HepG2 (cell line): ENCODE data around the gene CDX1. TPM values are rescaled to one million over a fixed set of nuclear protein-coding genes. Genes with fewer than 3 reads are reported as not detected.
"Not testable (repeated sequence)": the region's sequence is repeated elsewhere in the genome, so short reads cannot be mapped to it uniquely, and the experiment has no call there.

ENCODE experiments used
- ATAC-seq: fragments of 200-7000 bp; cut with Tn5 transposase; 3 replicates; pipeline ENCODE4 v1.9.1; 2020; ENCODE audit warnings: mild to moderate bottlenecking, moderate library complexity
- BruUV-seq: library from RNA; stranded (reverse); fragments of 400-500 nt; replicated peaks from 2 replicates; lab custom pipeline; 2021; lab: Mats Ljungman, UMichigan
- CTCF ChIA-PET: fragments of 300-600 bp; formaldehyde crosslinking; extraction: SDS; loops from one replicate; lab custom pipeline; 2021; ENCODE audit warnings: low total read pairs, inconsistent platforms, low intra/inter-chr PET ratio; lab: Yijun Ruan, JAX
- POLR2A ChIA-PET: fragments of 350-600 bp; sonication (Branson Sonifier 250); formaldehyde crosslinking; loops from one replicate; lab custom pipeline; 2020; ENCODE audit warnings: antibody characterized with exemption, inconsistent platforms; lab: Yijun Ruan, JAX
- DNase-seq: peaks from one replicate; pipeline ENCODE4 v3.0.0-alpha.2; 2015; ENCODE audit warnings: low spot score
- FAIRE-seq: peaks from 3 replicates; lab custom pipeline; 2011; peaks lifted over from hg19 to GRCh38; lab: Jason Lieb, UNC
- H2AFZ ChIP-seq: one replicate; pipeline ENCODE4 v1.6.1; 2011; ENCODE audit warnings: low read length, inconsistent platforms
- H3K27ac ChIP-seq: fragments of 300-600 bp; 3 replicates; pipeline ENCODE4 v1.8.0; 2011; ENCODE audit warnings: mixed run types, mild to moderate bottlenecking, mixed read lengths, low read length, inconsistent platforms; ENCODE audit not compliant: insufficient read depth; ENCODE audit errors: extremely low read length
- H3K27me3 ChIP-seq, 2 experiments: fragments of 200-600 bp in 1 of 2; 2 replicates in 1 of 2; 3 replicates in 1 of 2; pipeline versions ENCODE4 v1.6.0 to v1.8.0; 2011; ENCODE audit warnings: low read length in 2 of 2, mild to moderate bottlenecking in 2 of 2, moderate library complexity in 2 of 2, inconsistent platforms in 1 of 2; ENCODE audit not compliant: insufficient read depth in 2 of 2, control insufficient read depth in 1 of 2
- H3K36me3 ChIP-seq, 2 experiments: fragments of 200-600 bp in 1 of 2; replicated peaks in 1 of 2; 2 replicates in 1 of 2; 3 replicates in 1 of 2; pipeline versions ENCODE4 v1.5.1 to v1.8.0; 2011; ENCODE audit warnings: low read length in 2 of 2, inconsistent platforms in 1 of 2; ENCODE audit not compliant: insufficient read depth in 2 of 2, control insufficient read depth in 1 of 2
- H3K4me1 ChIP-seq: 2 replicates; pipeline ENCODE4 v1.5.1; 2012; ENCODE audit warnings: low read length, inconsistent platforms; ENCODE audit not compliant: insufficient read depth
- H3K4me2 ChIP-seq: 2 replicates; pipeline ENCODE4 v1.6.0; 2011; ENCODE audit warnings: low read depth, low read length, inconsistent platforms
- H3K4me3 ChIP-seq, 3 experiments: fragments of 200-600 bp in 1 of 3; sonication (generic), shearing (Covaris generic) in 1 of 3; replicated peaks in 1 of 3; 2 replicates each; pipeline ENCODE4 v1.5.1; 2011 to 2016; ENCODE audit warnings: low read length in 3 of 3, inconsistent platforms in 2 of 3, low read depth in 2 of 3, mild to moderate bottlenecking in 2 of 3, control low read depth in 1 of 3, mixed read lengths in 1 of 3; ENCODE audit not compliant: insufficient read depth in 1 of 3
- H3K79me2 ChIP-seq: one replicate; pipeline ENCODE4 v1.6.1; 2011; ENCODE audit warnings: low read length, inconsistent platforms; ENCODE audit not compliant: insufficient read depth
- H3K9ac ChIP-seq: 2 replicates; pipeline ENCODE4 v1.6.0; 2011; ENCODE audit warnings: mild to moderate bottlenecking, low read depth, low read length, inconsistent platforms; ENCODE audit not compliant: insufficient read depth
- H3K9me3 ChIP-seq: 2 replicates; pipeline ENCODE4 v1.5.1; 2012; ENCODE audit warnings: mild to moderate bottlenecking, low read length
- H4K20me1 ChIP-seq: 2 replicates; pipeline ENCODE4 v1.6.0; 2011; ENCODE audit warnings: inconsistent platforms, mild to moderate bottlenecking, low read length, moderate library complexity; ENCODE audit not compliant: insufficient read depth
- ZBTB26 ChIP-seq: IDR thresholded peaks from 2 replicates; pipeline ENCODE4 v1.6.1; 2016; ENCODE audit warnings: missing compliant biosample characterization, missing genetic modification reagents, borderline replicate concordance
- ZNF253 ChIP-seq: sonication (generic); formaldehyde crosslinking; IDR thresholded peaks from 2 replicates; pipeline ENCODE4 v1.8.0; 2022; ENCODE audit warnings: mild to moderate bottlenecking, missing genetic modification reagents, borderline replicate concordance
- WGBS: methylation state at CpG from one replicate; pipeline ENCODE4 v1.1.6; 2017; ENCODE audit warnings: low lambda C conversion rate; 5-methylcytosine and 5-hydroxymethylcytosine counted together
- in situ Hi-C: cut with HindIII; loops from 2 replicates; pipeline ENCODE4 v1.10.0; 2017; ENCODE audit warnings: low pct_unique_long_range_greater_than_20kb; ENCODE audit not compliant: extremely low pct_ligation_motif_present
- intact Hi-C: fragments of 100-400 bp; cut with micrococcal nuclease; formaldehyde crosslinking; loops from one replicate; pipeline ENCODE4 v1.10.0; 2022; ENCODE audit not compliant: unreplicated experiment
- polyA plus RNA-seq, 8 experiments: library from polyadenylated mRNA; depleted of rRNA in 3 of 8; stranded (reverse) in 7 of 8; unstranded in 1 of 8; fragments of >200 nt; fragmentation: Illumina TruSeq in 4 of 8; extraction: Trizol in 4 of 8; gene quantifications; 2 replicates each; pipeline versions ENCODE4 v1.2.1 to v1.2.3, GENCODE V29; 2011 to 2016; ENCODE audit warnings: low read depth in 4 of 8, missing spikeins in 1 of 8, mixed read lengths in 1 of 8; ENCODE audit not compliant: insufficient read depth in 1 of 8
- total RNA-seq, 5 experiments: library from RNA; depleted of rRNA; stranded (reverse); fragments of >200 nt; fragmentation: Illumina TruSeq; extraction: Trizol; gene quantifications; 2 replicates each; pipeline ENCODE4 v1.2.3, GENCODE V29; 2016; ENCODE audit warnings: low read depth in 1 of 5
- TF ChIP-seq, protein P1 (sequence below): sonication (generic); formaldehyde crosslinking; IDR thresholded peaks from 2 replicates; pipeline ENCODE4 v1.4.0; 2020; ENCODE audit warnings: missing genetic modification reagents, borderline replicate concordance

CDX1 gene
- total and polyA plus RNA-seq, 2 of the 13 experiments (the other 11 are each of a cell fraction or from before 2014, with no cell fraction given), result not detected

DNA sequence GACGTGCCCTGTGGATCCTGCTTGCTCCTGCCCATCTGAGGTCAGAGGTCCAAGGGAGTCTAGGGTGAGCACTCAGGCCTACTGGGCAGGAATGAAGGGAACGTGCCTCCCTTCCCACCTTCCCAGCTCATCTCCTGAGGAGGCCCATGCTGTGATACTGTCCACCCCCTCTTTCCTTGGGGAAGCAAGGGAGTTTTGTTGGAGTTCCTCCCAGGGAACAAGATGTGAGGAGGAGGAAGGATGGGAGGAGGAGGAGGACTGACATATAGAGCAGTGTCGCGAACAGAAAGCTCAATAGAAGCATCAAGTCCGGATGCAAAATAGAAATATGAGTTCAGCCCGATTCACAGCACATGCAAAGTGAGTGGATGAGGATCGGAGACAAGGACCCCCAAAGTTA is 64.3 kb downstream of the CDX1 start (continued):
- no peak for TF ChIP-seq ZBTB26 (CRISPR knock-in tag)
- no peak for TF ChIP-seq ZNF253 (CRISPR knock-in tag)
- TF ChIP-seq, protein P1, sequence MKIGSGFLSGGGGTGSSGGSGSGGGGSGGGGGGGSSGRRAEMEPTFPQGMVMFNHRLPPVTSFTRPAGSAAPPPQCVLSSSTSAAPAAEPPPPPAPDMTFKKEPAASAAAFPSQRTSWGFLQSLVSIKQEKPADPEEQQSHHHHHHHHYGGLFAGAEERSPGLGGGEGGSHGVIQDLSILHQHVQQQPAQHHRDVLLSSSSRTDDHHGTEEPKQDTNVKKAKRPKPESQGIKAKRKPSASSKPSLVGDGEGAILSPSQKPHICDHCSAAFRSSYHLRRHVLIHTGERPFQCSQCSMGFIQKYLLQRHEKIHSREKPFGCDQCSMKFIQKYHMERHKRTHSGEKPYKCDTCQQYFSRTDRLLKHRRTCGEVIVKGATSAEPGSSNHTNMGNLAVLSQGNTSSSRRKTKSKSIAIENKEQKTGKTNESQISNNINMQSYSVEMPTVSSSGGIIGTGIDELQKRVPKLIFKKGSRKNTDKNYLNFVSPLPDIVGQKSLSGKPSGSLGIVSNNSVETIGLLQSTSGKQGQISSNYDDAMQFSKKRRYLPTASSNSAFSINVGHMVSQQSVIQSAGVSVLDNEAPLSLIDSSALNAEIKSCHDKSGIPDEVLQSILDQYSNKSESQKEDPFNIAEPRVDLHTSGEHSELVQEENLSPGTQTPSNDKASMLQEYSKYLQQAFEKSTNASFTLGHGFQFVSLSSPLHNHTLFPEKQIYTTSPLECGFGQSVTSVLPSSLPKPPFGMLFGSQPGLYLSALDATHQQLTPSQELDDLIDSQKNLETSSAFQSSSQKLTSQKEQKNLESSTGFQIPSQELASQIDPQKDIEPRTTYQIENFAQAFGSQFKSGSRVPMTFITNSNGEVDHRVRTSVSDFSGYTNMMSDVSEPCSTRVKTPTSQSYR (CRISPR knock-in tag), result no peak

DNA sequence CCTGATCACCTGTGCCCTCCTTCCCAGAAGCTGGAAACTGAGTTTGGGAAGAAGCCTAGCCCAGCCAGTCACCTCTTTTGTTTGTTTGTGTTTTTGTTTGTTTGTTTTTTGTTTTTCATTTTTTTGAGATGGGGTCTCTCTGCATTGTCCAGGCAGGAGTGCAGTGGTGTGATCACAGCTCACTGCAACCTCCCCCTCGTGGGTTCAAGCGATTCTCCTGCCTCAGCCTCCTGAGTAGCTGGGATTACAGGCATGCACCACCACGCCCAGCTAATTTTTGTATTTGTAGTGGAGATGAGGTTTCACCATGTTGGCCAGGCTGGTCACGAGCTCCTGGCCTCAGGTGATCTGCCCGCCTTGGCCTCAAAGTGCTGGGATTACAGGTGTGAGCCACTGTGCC is 67.1 kb downstream of the CDX1 start:
- H3K27me3 ChIP-seq, result peaks cover 0 to 18% of the 10 kb centered on the region in 2 experiments; a peak in 4 of 5 replicates
- POLR2A ChIA-PET, ATAC-seq, H4K20me1 ChIP-seq, H3K4me2 ChIP-seq, H3K9ac ChIP-seq, intact Hi-C loops, H3K9me3 ChIP-seq, FAIRE-seq, DNase-seq, H3K27ac ChIP-seq, in situ Hi-C loops, H3K79me2 ChIP-seq, H3K36me3 ChIP-seq, H3K4me1 ChIP-seq, H3K4me3 ChIP-seq, BruUV-seq, H2AFZ ChIP-seq, CTCF ChIA-PET: not testable (repeated sequence)
- 8% methylated on average over 5 of the region's 5 CpGs for WGBS

Other genes starting within 250 kb of the CDX1 start
- gene PDE6A, start 222.0 kb upstream of the CDX1 start, total RNA-seq (2016; rRNA removed; fragmentation: Illumina TruSeq; extraction: Trizol), result not detected in 2 replicates
- 0.01 TPM in 2 replicates for gene PDE6A, start 222.0 kb upstream of the CDX1 start, polyA plus RNA-seq (2011; rRNA removed)
- gene SLC26A2, start 206.0 kb upstream of the CDX1 start, total RNA-seq (2016; rRNA removed; fragmentation: Illumina TruSeq; extraction: Trizol), result 6.3 and 7.9 TPM in 2 replicates
- gene SLC26A2, start 206.0 kb upstream of the CDX1 start, polyA plus RNA-seq (2011; rRNA removed), result 1.9 and 2.2 TPM in 2 replicates
- 2.1 TPM in 2 replicates for gene TIGD6, start 166.1 kb upstream of the CDX1 start, total RNA-seq (2016; rRNA removed; fragmentation: Illumina TruSeq; extraction: Trizol)
- 1.9 and 2.9 TPM in 2 replicates for gene TIGD6, start 166.1 kb upstream of the CDX1 start, polyA plus RNA-seq (2011; rRNA removed)
- 20.0 and 23.8 TPM in 2 replicates for gene HMGXB3, start 166.0 kb upstream of the CDX1 start, total RNA-seq (2016; rRNA removed; fragmentation: Illumina TruSeq; extraction: Trizol)
- gene HMGXB3, start 166.0 kb upstream of the CDX1 start, polyA plus RNA-seq (2011; rRNA removed), result 18.8 and 23.4 TPM in 2 replicates
- not detected in 2 replicates for gene CSF1R, start 80.2 kb upstream of the CDX1 start, total RNA-seq (2016; rRNA removed; fragmentation: Illumina TruSeq; extraction: Trizol)
- gene CSF1R, start 80.2 kb upstream of the CDX1 start, polyA plus RNA-seq (2011; rRNA removed), result 0.01 TPM in 1 of 2 replicates, not detected in the other
- gene PDGFRB, start 10.9 kb upstream of the CDX1 start, total RNA-seq (2016; rRNA removed; fragmentation: Illumina TruSeq; extraction: Trizol), result 1.5 and 4.0 TPM in 2 replicates
- 15.3 and 21.0 TPM in 2 replicates for gene PDGFRB, start 10.9 kb upstream of the CDX1 start, polyA plus RNA-seq (2011; rRNA removed)
- not detected in 2 replicates for gene SLC6A7, start 23.3 kb downstream of the CDX1 start, total RNA-seq (2016; rRNA removed; fragmentation: Illumina TruSeq; extraction: Trizol)
- gene SLC6A7, start 23.3 kb downstream of the CDX1 start, polyA plus RNA-seq (2011; rRNA removed), result not detected in 2 replicates
- gene CAMK2A, start 123.0 kb downstream of the CDX1 start, total RNA-seq (2016; rRNA removed; fragmentation: Illumina TruSeq; extraction: Trizol), result 0.11 TPM in 1 of 2 replicates, not detected in the other
- 0.16 TPM in 1 of 2 replicates, not detected in the other for gene CAMK2A, start 123.0 kb downstream of the CDX1 start, polyA plus RNA-seq (2011; rRNA removed)
- 17.6 and 33.9 TPM in 2 replicates for gene ARSI, start 136.1 kb downstream of the CDX1 start, total RNA-seq (2016; rRNA removed; fragmentation: Illumina TruSeq; extraction: Trizol)
- gene ARSI, start 136.1 kb downstream of the CDX1 start, polyA plus RNA-seq (2011; rRNA removed), result 4.2 and 6.4 TPM in 2 replicates
- gene TCOF1, start 190.9 kb downstream of the CDX1 start, total RNA-seq (2016; rRNA removed; fragmentation: Illumina TruSeq; extraction: Trizol), result 41.6 and 44.5 TPM in 2 replicates
- gene TCOF1, start 190.9 kb downstream of the CDX1 start, polyA plus RNA-seq (2011; rRNA removed), result 9.9 and 10.1 TPM in 2 replicates
- gene CD74, start 246.1 kb downstream of the CDX1 start, total RNA-seq (2016; rRNA removed; fragmentation: Illumina TruSeq; extraction: Trizol), result 30.1 and 84.4 TPM in 2 replicates
- 34.1 and 56.4 TPM in 2 replicates for gene CD74, start 246.1 kb downstream of the CDX1 start, polyA plus RNA-seq (2011; rRNA removed)